ENCODE measurements around the gene TPI1.

TPI1 gene

GRCh38 chr12:6916426-6917200, 49.3 kb downstream of the TPI1 start:
- no peak overlapping the region for H3K4me3 ChIP-seq (ENCODE audit: low read depth, low read length)
- no peak for TF ChIP-seq CTCF (IDR thresholded peaks at IDR 0.05; ENCODE audit: low read depth, low read length)
- no peak for DNase-seq (ENCODE audit: low read depth, low spot score)
- in situ Hi-C loops (cut with HindIII; ENCODE audit: low sequenced_read_pairs) = no loop called here

GRCh38 chr12:6917491-6918231, 50.3 kb downstream of the TPI1 start:
- in situ Hi-C loops (cut with HindIII; ENCODE audit: low sequenced_read_pairs) = no loop called here
- no peak overlapping the region for H3K4me3 ChIP-seq (ENCODE audit: low read depth, low read length)
- TF ChIP-seq CTCF (IDR thresholded peaks at IDR 0.05; ENCODE audit: low read depth, low read length) = no peak
- peak; percentile 70 for DNase-seq (ENCODE audit: low read depth, low spot score)

- no peak for DNase-seq (ENCODE audit: low read depth, low spot score)
- TF ChIP-seq CTCF (IDR thresholded peaks at IDR 0.05; ENCODE audit: low read depth, low read length) = no peak
- in situ Hi-C loops (cut with HindIII; ENCODE audit: low sequenced_read_pairs) = no loop called here
Measured at GRCh38 chr12:6919588-6919987, 52.3 kb downstream of the TPI1 start.

More at GRCh38 chr12:6919588-6919987, 52.3 kb downstream of the TPI1 start:
- no peak overlapping the region for H3K4me3 ChIP-seq (ENCODE audit: low read depth, low read length)
